ENCODE results near the gene DNAJC11.

The DNAJC11 gene

GRCh38 chr1:6593810-6594209 is 107.8 kb downstream of the DNAJC11 start:
- no peak overlapping the region for H3K27ac Mint-ChIP-seq
- H3K36me3 Mint-ChIP-seq = peaks cover 26% of the 10 kb centered on the region
- peaks cover 40% of the 10 kb centered on the region for H3K4me1 Mint-ChIP-seq
- H3K9me3 Mint-ChIP-seq = no peaks in the 10 kb centered on the region
- no peaks in the 10 kb centered on the region for H3K27me3 Mint-ChIP-seq
- no peak overlapping the region for H3K4me3 Mint-ChIP-seq
- ATAC-seq = no peak

- peaks cover 36% of the 10 kb centered on the region for H3K4me1 Mint-ChIP-seq
- no peaks in the 10 kb centered on the region for H3K9me3 Mint-ChIP-seq
- no peak for ATAC-seq
- no peak overlapping the region for H3K27ac Mint-ChIP-seq
- no peak overlapping the region for H3K4me3 Mint-ChIP-seq
- peaks cover 26% of the 10 kb centered on the region for H3K36me3 Mint-ChIP-seq
- H3K27me3 Mint-ChIP-seq = no peaks in the 10 kb centered on the region
Observed at GRCh38 chr1:6592865-6593593, 108.6 kb downstream of the DNAJC11 start.

DNA sequence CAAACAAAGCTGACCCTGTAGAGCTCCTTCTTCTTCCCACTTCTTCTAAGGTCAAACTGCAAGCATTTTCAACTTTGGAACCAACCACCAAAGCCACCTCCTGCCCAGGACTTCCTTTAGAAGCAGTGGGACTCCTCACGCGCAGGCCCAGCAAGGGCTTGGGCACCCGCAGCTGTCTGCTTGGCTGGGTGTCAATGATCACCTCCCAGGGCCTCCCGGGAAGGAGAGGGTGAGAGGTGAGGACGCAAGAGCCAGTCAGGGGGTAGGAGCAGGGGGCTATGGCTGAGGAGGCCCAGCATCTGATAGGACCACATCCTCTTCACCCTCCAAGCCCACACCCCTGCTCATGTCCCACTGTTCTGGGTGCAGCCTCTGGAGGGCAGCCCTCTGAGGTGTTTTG is 109.2 kb downstream of the DNAJC11 start:
- Mint-ChIP-seq H3K4me3 (no peak overlapping the region), H3K4me1 (peaks cover 41% of the 10 kb centered on the region), H3K36me3 (peaks cover 26% of the 10 kb centered on the region), H3K9me3 (no peaks in the 10 kb centered on the region), H3K27ac (no peak overlapping the region), H3K27me3 (no peaks in the 10 kb centered on the region)
- no peak for ATAC-seq

DNA sequence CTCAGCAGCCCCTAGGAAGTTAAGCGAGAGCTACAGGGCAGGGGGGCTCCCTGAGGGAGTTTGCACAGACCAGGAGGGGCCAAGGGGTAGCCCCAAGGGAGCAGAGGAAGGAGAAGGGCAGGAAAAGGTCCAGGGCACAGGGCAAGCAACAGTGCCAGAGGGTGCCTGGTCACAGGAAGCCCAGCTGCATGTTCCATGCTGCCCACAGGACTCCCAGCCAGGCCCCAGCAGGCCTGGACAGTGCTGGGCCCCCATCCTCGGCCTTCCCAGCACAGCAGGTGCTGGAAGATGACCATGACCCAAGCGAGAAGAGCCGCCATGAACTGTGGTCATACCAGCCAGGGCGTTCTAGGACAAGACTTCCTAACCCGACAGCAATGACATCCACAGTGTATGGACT is 110.0 kb downstream of the DNAJC11 start:
- H3K9me3 Mint-ChIP-seq = no peaks in the 10 kb centered on the region
- no peak overlapping the region for H3K4me3 Mint-ChIP-seq
- H3K27ac Mint-ChIP-seq = peak overlapping the region; percentile 53
- no peak for ATAC-seq
- no peaks in the 10 kb centered on the region for H3K27me3 Mint-ChIP-seq
- H3K36me3 Mint-ChIP-seq = peaks cover 25% of the 10 kb centered on the region
- peaks cover 42% of the 10 kb centered on the region for H3K4me1 Mint-ChIP-seq

DNA sequence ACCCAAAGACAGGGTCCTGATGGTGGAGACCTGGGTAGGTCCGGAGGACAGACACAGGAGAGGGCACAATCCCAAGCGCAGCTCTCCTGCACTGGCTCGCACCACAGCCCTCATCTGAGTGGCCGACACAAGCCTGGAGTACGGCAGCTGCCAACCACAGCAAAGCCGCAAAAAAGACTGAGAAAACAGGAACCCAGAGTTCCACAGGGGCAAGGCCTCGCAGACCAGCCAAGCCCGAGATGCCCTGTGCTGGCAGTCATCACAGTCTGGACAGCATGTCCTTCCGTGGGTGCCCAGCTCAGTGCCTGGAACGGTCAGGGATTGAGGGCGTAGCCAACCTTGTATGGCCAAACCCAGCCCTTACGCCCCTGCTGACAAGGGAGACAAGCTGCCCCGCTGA is 110.4 kb downstream of the DNAJC11 start:
- Mint-ChIP-seq H3K4me1 (peaks cover 42% of the 10 kb centered on the region), H3K36me3 (peaks cover 21% of the 10 kb centered on the region), H3K9me3 (no peaks in the 10 kb centered on the region), H3K27ac (peak overlapping the region; percentile 53), H3K27me3 (no peaks in the 10 kb centered on the region), H3K4me3 (no peak overlapping the region)
- ATAC-seq = no peak

GRCh38 chr1:6590046-6590445 is 111.6 kb downstream of the DNAJC11 start:
- no peak overlapping the region for H3K27ac Mint-ChIP-seq
- peaks cover 40% of the 10 kb centered on the region for H3K4me1 Mint-ChIP-seq
- H3K4me3 Mint-ChIP-seq = no peak overlapping the region
- no peaks in the 10 kb centered on the region for H3K9me3 Mint-ChIP-seq
- ATAC-seq = no peak
- H3K27me3 Mint-ChIP-seq = no peaks in the 10 kb centered on the region
- peaks cover 15% of the 10 kb centered on the region for H3K36me3 Mint-ChIP-seq

GRCh38 chr1:6588893-6589520 is 112.6 kb downstream of the DNAJC11 start:
- no peak for ATAC-seq
- no peak overlapping the region for H3K4me3 Mint-ChIP-seq
- H3K36me3 Mint-ChIP-seq = peaks cover 23% of the 10 kb centered on the region
- H3K27me3 Mint-ChIP-seq = no peaks in the 10 kb centered on the region
- peaks cover 48% of the 10 kb centered on the region for H3K4me1 Mint-ChIP-seq
- no peak overlapping the region for H3K27ac Mint-ChIP-seq
- H3K9me3 Mint-ChIP-seq = no peaks in the 10 kb centered on the region

GRCh38 chr1:6588128-6588892 is 113.3 kb downstream of the DNAJC11 start:
- Mint-ChIP-seq H3K27ac (peak overlapping the region; percentile 27), H3K36me3 (peaks cover 23% of the 10 kb centered on the region), H3K27me3 (no peaks in the 10 kb centered on the region), H3K4me3 (no peak overlapping the region), H3K4me1 (peaks cover 48% of the 10 kb centered on the region), H3K9me3 (no peaks in the 10 kb centered on the region)
- no peak for ATAC-seq

DNA sequence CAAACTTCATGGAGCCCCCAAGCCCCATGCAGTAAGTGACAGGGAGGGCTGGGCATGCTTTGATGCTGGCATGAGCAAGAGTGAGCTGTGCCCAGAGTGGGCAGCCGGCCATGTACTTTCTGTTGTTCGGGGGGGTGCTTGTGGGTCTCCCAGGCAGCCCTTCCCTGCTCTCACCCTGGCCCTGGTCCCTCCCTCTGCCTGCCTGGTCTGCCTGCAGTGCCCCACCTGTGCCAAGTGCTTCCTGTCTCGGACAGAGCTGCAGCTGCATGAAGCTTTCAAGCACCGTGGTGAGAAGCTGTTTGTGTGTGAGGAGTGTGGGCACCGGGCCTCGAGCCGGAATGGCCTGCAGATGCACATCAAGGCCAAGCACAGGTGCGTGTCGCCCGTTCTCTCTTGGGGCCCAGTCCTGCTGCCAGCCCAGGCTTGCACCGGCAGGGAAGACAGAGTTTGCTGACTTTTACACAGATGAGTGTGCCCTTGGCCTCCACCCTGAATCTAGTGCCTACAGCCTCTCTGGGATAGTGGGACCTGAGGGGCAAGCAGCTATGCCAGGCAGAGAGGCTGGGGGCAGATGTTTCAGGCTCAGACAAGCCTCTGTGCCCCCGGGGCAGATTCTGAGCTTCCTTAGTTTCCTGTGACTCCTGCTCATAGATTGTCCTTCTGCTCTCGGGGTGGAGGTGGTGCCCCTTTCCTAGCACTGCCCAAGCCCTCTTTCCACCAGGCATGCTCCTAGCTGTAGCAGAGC is 114.2 kb downstream of the DNAJC11 start:
- no peaks in the 10 kb centered on the region for H3K9me3 Mint-ChIP-seq
- H3K27me3 Mint-ChIP-seq = no peaks in the 10 kb centered on the region
- H3K27ac Mint-ChIP-seq = peak overlapping the region; percentile 27
- peaks cover 23% of the 10 kb centered on the region for H3K36me3 Mint-ChIP-seq
- H3K4me3 Mint-ChIP-seq = no peak overlapping the region
- no peak for ATAC-seq
- peaks cover 55% of the 10 kb centered on the region for H3K4me1 Mint-ChIP-seq

GRCh38 chr1:6586404-6586816 is 115.2 kb downstream of the DNAJC11 start:
- Mint-ChIP-seq H3K27me3 (no peaks in the 10 kb centered on the region), H3K36me3 (peaks cover 23% of the 10 kb centered on the region), H3K27ac (no peak overlapping the region), H3K4me3 (no peak overlapping the region), H3K4me1 (peaks cover 60% of the 10 kb centered on the region), H3K9me3 (no peaks in the 10 kb centered on the region)
- ATAC-seq = no peak

DNA sequence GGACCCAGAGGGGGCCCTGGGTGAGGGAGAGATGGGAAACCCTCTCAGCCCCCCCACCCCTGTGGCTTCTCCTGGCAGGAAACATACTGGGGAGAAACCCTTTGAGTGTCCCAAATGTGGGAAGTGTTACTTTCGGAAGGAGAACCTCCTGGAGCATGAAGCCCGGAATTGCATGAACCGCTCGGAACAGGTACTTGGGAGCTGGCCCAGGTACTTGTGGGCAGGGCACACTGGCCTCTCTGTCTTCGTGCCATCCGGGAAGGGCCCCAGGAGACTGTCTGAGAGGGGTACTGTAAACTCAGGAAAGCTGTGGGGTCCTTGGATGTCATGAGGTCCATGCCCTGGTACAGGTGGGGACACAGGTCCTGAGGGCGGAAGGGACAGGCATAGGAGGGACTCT is 115.8 kb downstream of the DNAJC11 start:
- Mint-ChIP-seq H3K27me3 (no peaks in the 10 kb centered on the region), H3K9me3 (no peaks in the 10 kb centered on the region), H3K36me3 (peaks cover 23% of the 10 kb centered on the region), H3K4me1 (peaks cover 60% of the 10 kb centered on the region), H3K27ac (no peak overlapping the region), H3K4me3 (no peak overlapping the region)
- no peak for ATAC-seq

DNA sequence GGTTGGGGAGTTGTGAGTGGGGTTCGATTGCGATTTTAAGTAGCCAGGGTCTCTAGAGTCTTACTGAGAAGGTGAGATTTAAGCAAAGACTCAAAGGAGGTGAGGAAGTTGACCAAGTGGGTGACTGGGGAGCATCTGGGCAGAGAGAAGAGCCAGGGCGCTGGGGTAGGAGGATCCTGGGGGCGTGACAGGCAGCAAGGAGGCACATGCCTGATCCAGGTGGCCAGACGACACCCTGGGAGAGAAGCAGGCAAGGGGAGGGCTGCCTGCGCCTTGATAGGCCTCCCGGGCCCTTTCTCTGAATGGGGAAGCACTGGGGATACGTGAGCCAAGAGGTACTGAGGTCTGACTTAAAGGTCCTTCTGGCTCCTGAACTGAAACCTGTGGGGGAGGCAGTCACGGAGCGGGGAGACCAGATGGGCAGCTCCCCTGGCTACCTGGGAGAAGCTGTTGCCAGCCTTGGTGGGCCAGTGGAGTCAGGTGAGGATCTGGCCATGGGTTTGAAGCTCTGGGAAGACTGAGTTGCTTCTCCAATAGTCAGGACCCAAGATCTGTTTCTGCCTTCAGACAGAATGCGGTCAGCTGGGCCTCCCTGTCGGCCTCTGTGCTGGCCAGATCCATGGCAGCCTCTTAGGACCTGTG is 116.4 kb downstream of the DNAJC11 start:
- Mint-ChIP-seq H3K4me1 (peaks cover 59% of the 10 kb centered on the region), H3K27ac (no peak overlapping the region)

More for the DNA sequence above, 116.4 kb downstream of the DNAJC11 start:
- peaks cover 19% of the 10 kb centered on the region for H3K36me3 Mint-ChIP-seq
- H3K4me3 Mint-ChIP-seq = no peak overlapping the region
- no peak for ATAC-seq
- no peaks in the 10 kb centered on the region for H3K27me3 Mint-ChIP-seq
- no peaks in the 10 kb centered on the region for H3K9me3 Mint-ChIP-seq

Data from stimulated activated memory B cell treated with anti-CD40 and anti-IgM and Interleukin-4, amounts not matched to agents 10 μg/mL and 1 μg/mL and 100 μg/mL, for 72 hours (primary cell).